Nucleus accumbens (tissue), 56 donors: ENCODE results near the gene PROKR2.

ENCODE experiments used
- DNase-seq, 56 donors: peaks; one replicate each; lab custom pipeline; 2025; lab: John Stamatoyannopoulos, UW

The PROKR2 gene

GRCh38 chr20:5290596-5290995 is 26.2 kb downstream of the PROKR2 start:
- DNase-seq, result no peak

GRCh38 chr20:5282561-5282960 is 34.2 kb downstream of the PROKR2 start:
- no peak for DNase-seq

GRCh38 chr20:5279661-5280060 is 37.1 kb downstream of the PROKR2 start:
- no peak for DNase-seq

- DNase-seq, result no peak
Observed at GRCh38 chr20:5272268-5272667, 44.5 kb downstream of the PROKR2 start.

GRCh38 chr20:5270603-5271002 is 46.2 kb downstream of the PROKR2 start:
- DNase-seq, result no peak

GRCh38 chr20:5268449-5268848 is 48.3 kb downstream of the PROKR2 start:
- no peak for DNase-seq

GRCh38 chr20:5267092-5267491 is 49.7 kb downstream of the PROKR2 start:
- DNase-seq, result no peak
